Central memory CD4-positive, alpha-beta T cell (primary cell): ENCODE measurements around the gene TSPAN17.

Experiments
- DNase-seq: peaks from one replicate; pipeline ENCODE4 v3.0.0; 2022

TSPAN17 gene

GRCh38 chr5:176624142-176624541 is 23.1 kb upstream of the TSPAN17 start:
- no peak for DNase-seq

- no peak for DNase-seq
These were observed 22.3 kb upstream of the TSPAN17 start for GRCh38 chr5:176624938-176625337.

GRCh38 chr5:176625512-176625911 is 21.8 kb upstream of the TSPAN17 start:
- no peak for DNase-seq

- no peak for DNase-seq
These were observed 21.1 kb upstream of the TSPAN17 start for GRCh38 chr5:176625966-176626875.

- no peak for DNase-seq
These were observed 20.4 kb upstream of the TSPAN17 start for GRCh38 chr5:176626876-176627236.

GRCh38 chr5:176627582-176627981 is 19.7 kb upstream of the TSPAN17 start:
- no peak for DNase-seq

- DNase-seq = no peak
These were observed 18.7 kb upstream of the TSPAN17 start for GRCh38 chr5:176628406-176629228.

- DNase-seq = no peak
These were observed 17.9 kb upstream of the TSPAN17 start for GRCh38 chr5:176629317-176629852.

GRCh38 chr5:176629853-176630680 is 17.2 kb upstream of the TSPAN17 start, which contains the start of the genes EIF4E1B and SNCB:
Gene EIF4E1B (plus strand): TSS chr5:176630675. CDS start chr5:176642788, 12,113 bp downstream.
Gene SNCB (minus strand): TSS chr5:176630534. CDS start chr5:176629654, 880 bp downstream.
- no peak for DNase-seq

- no peak for DNase-seq
These were observed 16.5 kb upstream of the TSPAN17 start for GRCh38 chr5:176630681-176631222.

- DNase-seq = no peak
These were observed 15.7 kb upstream of the TSPAN17 start for GRCh38 chr5:176631383-176632200.

- DNase-seq = no peak
These were observed 14.5 kb upstream of the TSPAN17 start for GRCh38 chr5:176632745-176633144.

GRCh38 chr5:176633598-176633997 is 13.7 kb upstream of the TSPAN17 start:
- no peak for DNase-seq

- no peak for DNase-seq
These were observed 10.9 kb upstream of the TSPAN17 start for GRCh38 chr5:176636426-176636825.

- DNase-seq = no peak
These were observed 9.7 kb upstream of the TSPAN17 start for GRCh38 chr5:176637556-176637955.

- no peak for DNase-seq
These were observed 8.8 kb upstream of the TSPAN17 start for GRCh38 chr5:176638437-176638836.

GRCh38 chr5:176639208-176639607 is 8.1 kb upstream of the TSPAN17 start:
- DNase-seq = no peak

GRCh38 chr5:176639981-176640380 is 7.3 kb upstream of the TSPAN17 start:
- no peak for DNase-seq

- DNase-seq = no peak
These were observed 6.7 kb upstream of the TSPAN17 start for GRCh38 chr5:176640616-176641015.

- DNase-seq = no peak
These were observed 4.4 kb upstream of the TSPAN17 start for GRCh38 chr5:176642675-176643490.
